Peyer's patch (tissue), 4 donors: ENCODE data around the gene LHFPL2. TPM values are rescaled to one million over a fixed set of nuclear protein-coding genes. Genes with fewer than 3 reads are reported as not detected.

ENCODE experiments used
- DNase-seq, 3 donors: peaks; one replicate each; pipeline ENCODE4 v3.0.0-alpha.2; 2017 to 2019
- H3K27ac ChIP-seq, 4 donors: fragments of 200-600 bp; sonication (generic); one replicate each; pipeline ENCODE4 v1.5.1; 2016 to 2019
- H3K27me3 ChIP-seq, 2 donors: fragments of 200-600 bp; sonication (generic); one replicate each; pipeline ENCODE4 v1.5.1; 2019
- H3K36me3 ChIP-seq, 3 donors: fragments of 200-600 bp; sonication (generic); one replicate each; pipeline ENCODE4 v1.5.1; 2016 to 2019
- H3K4me1 ChIP-seq, 4 donors: fragments of 200-600 bp; sonication (generic); one replicate each; pipeline ENCODE4 v1.5.1; 2016 to 2019
- H3K4me3 ChIP-seq, 4 donors: fragments of 200-600 bp; sonication (generic); 1 replicate in 3 of 4; 2 replicates in 1 of 4; pipeline ENCODE4 v1.5.1; 2016 to 2019; ENCODE audit warnings: mild to moderate bottlenecking in 1 of 4
- H3K9me3 ChIP-seq, 4 donors: fragments of 200-600 bp; sonication (generic); one replicate each; pipeline ENCODE4 v1.5.1; 2016 to 2019; ENCODE audit warnings: mild to moderate bottlenecking in 1 of 4
- CTCF ChIP-seq, 6 experiments: fragments of 450-650 bp in 4 of 6; fragments of 200-600 bp in 2 of 6; sonication (generic) in 1 of 6; IDR thresholded peaks; one replicate each; pipeline ENCODE4 v1.5.1; 2017 to 2019; ENCODE audit warnings: antibody characterized with exemption in 6 of 6, mild to moderate bottlenecking in 3 of 6, moderate library complexity in 1 of 6
- POLR2A ChIP-seq, 2 donors: fragments of 450-650 bp; IDR thresholded peaks; one replicate each; pipeline ENCODE4 v1.5.1; 2017; ENCODE audit warnings: antibody characterized with exemption in 2 of 2, mild to moderate bottlenecking in 2 of 2, moderate library complexity in 2 of 2
- total RNA-seq, 4 donors: library from RNA; depleted of rRNA; stranded (reverse); fragments of >200 nt; gene quantifications; one replicate each; pipeline ENCODE4 v1.1.0, GENCODE V29; 2016

LHFPL2 gene
- total RNA-seq, 4 donors from 2014 or later, result 22.3 to 63.4 (median 55.7) TPM

DNA sequence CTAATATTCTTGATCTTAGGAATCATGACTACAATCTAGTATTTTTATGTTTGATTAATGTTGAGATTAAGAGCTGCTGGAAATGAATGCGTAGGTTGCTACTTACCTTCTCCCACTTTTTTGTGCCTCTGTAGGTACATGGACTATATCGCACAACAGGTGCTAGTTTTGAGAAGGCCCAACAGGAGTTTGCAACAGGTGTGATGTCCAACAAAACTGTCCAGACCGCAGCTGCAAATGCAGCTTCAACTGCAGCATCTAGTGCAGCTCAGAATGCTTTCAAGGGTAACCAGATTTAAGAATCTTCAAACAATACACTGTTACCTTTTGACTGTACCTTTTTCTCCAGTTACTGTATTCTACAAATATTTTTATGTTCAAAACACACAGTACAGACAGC is 173.2 kb downstream of the LHFPL2 start:
- Histone ChIP-seq H3K4me3 (no peak overlapping the region), H3K9me3 (no peaks in the 10 kb centered on the region), H3K4me1 (no peaks in the 10 kb centered on the region), H3K27ac (no peak overlapping the region), H3K27me3 (no peaks in the 10 kb centered on the region), H3K36me3 (peaks cover 0 to 7% (median 0%) of the 10 kb centered on the region in 3 donors)
- no peak for DNase-seq
- TF ChIP-seq POLR2A (IDR thresholded peaks at IDR 0.05), result no peak
- no peak for TF ChIP-seq CTCF (IDR thresholded peaks at IDR 0.05)

DNA sequence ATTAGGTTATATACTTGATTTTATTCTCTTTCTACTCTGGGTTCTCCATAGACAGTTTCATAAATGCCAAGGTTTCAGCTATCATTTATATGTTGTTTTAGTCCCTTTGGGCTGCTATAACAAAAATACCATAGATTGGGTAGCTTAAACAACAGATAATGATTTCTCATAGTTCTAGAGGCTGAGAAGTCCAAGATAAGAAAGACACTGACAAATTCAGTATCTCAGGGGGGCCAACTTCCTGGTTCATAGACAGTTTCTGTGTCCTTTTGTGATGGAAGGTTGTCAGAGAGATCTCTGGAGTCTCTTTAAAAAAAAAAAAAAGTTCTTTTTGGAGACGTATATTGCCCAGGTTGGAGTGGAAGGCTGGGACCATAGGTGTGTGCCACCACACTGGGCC is 174.8 kb downstream of the LHFPL2 start:
- H3K4me3 ChIP-seq, result no peak overlapping the region
- H3K9me3 ChIP-seq, result no peaks in the 10 kb centered on the region
- no peaks in the 10 kb centered on the region for H3K4me1 ChIP-seq
- H3K27ac ChIP-seq, result no peak overlapping the region
- TF ChIP-seq POLR2A (IDR thresholded peaks at IDR 0.05), result no peak
- TF ChIP-seq CTCF (IDR thresholded peaks at IDR 0.05), result no peak
- H3K36me3 ChIP-seq, result peaks cover 0 to 7% (median 0%) of the 10 kb centered on the region in 3 donors
- no peaks in the 10 kb centered on the region for H3K27me3 ChIP-seq
- no peak for DNase-seq

GRCh38 chr5:78472469-78473106 is 176.0 kb downstream of the LHFPL2 start:
- H3K9me3 ChIP-seq, result no peaks in the 10 kb centered on the region
- no peak for DNase-seq
- no peaks in the 10 kb centered on the region for H3K27me3 ChIP-seq
- H3K27ac ChIP-seq, result no peak overlapping the region
- no peaks in the 10 kb centered on the region for H3K4me1 ChIP-seq
- TF ChIP-seq POLR2A (IDR thresholded peaks at IDR 0.05) (no peak), CTCF (IDR thresholded peaks at IDR 0.05) (peak in 2 of 6 experiments; percentile 13 to 30)
- peaks cover 0 to 7% (median 0%) of the 10 kb centered on the region in 3 donors for H3K36me3 ChIP-seq
- H3K4me3 ChIP-seq, result no peak overlapping the region

GRCh38 chr5:78471896-78472295 is 176.7 kb downstream of the LHFPL2 start:
- Histone ChIP-seq H3K27ac (no peak overlapping the region), H3K27me3 (no peaks in the 10 kb centered on the region), H3K36me3 (peaks cover 0 to 7% (median 0%) of the 10 kb centered on the region in 3 donors), H3K4me3 (no peak overlapping the region), H3K9me3 (no peaks in the 10 kb centered on the region), H3K4me1 (no peaks in the 10 kb centered on the region)
- TF ChIP-seq POLR2A (IDR thresholded peaks at IDR 0.05) (no peak), CTCF (IDR thresholded peaks at IDR 0.05) (no peak)
- DNase-seq, result no peak

DNA sequence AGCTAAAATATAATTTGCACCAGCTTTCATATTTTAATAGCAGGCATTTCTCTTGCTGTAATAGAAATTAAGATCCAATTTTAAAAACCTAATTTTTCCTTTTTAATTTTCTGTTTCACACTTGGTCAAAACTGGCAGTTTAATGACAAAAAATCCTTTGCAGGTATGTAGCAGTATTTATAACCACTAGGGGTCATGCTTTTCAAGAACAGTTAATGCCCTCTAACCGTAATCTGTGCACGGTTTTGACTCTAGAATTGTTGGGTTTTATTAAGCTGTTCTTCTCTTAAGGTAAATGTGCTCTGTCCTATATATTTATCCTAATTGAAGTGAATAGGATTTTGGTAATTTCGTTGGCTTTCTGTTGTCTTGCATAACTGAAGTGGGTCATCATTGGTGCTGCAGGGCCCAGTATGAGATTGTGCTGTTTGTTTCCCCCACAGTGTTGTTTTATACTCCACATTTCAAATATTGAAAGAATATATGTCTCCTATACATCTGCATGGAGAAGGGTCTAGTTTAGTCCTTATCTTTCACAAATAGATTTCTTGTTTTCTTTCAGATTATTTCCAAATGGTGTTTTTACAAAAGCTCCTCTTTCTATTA is 180.7 kb downstream of the LHFPL2 start:
- no peak for TF ChIP-seq POLR2A (IDR thresholded peaks at IDR 0.05)
- TF ChIP-seq CTCF (IDR thresholded peaks at IDR 0.05), result peak; percentile 55 to 85 (median 78)
- Histone ChIP-seq H3K4me3 (no peak overlapping the region), H3K36me3 (no peaks in the 10 kb centered on the region), H3K9me3 (no peaks in the 10 kb centered on the region), H3K27me3 (no peaks in the 10 kb centered on the region), H3K27ac (no peak overlapping the region), H3K4me1 (no peaks in the 10 kb centered on the region)
- DNase-seq, result no peak
